C4-2B (cell line): ENCODE results near the gene LIPI.

Experiments
- H3K27ac ChIP-seq: fragments of 450-650 bp; 2 replicates; pipeline ENCODE4 v1.5.1; 2017
- ZFX ChIP-seq: fragments of 450-650 bp; IDR thresholded peaks from 2 replicates; pipeline ENCODE4 v1.6.1; 2017
- TF ChIP-seq, protein P1 (sequence below): fragments of 450-650 bp; conservative IDR thresholded peaks from 2 replicates; pipeline ENCODE4 v1.5.1; 2017; ENCODE audit warnings: mild to moderate bottlenecking

LIPI gene

DNA sequence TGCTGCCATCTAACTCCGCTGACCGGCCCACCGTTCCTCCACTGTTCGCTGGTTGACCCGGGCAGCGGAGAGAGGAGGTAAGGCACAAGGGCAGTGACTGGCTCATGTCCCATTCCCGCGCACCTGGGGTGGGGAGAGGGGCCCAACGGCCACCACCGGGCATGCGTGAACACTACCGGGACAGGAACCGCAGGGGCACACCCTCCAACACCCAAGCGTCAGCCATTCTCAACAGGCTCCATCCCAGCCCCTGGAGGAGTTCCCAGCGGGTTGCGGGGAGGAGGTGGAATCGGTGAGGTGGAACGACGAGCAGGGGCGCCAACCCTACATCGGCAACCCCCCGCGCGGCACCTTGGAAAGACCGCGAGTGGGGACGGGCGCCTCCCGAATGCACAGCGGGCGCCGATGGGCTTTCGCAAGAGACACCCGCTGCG lies 126.7 kb downstream of the LIPI start:
- TF ChIP-seq, protein P1, sequence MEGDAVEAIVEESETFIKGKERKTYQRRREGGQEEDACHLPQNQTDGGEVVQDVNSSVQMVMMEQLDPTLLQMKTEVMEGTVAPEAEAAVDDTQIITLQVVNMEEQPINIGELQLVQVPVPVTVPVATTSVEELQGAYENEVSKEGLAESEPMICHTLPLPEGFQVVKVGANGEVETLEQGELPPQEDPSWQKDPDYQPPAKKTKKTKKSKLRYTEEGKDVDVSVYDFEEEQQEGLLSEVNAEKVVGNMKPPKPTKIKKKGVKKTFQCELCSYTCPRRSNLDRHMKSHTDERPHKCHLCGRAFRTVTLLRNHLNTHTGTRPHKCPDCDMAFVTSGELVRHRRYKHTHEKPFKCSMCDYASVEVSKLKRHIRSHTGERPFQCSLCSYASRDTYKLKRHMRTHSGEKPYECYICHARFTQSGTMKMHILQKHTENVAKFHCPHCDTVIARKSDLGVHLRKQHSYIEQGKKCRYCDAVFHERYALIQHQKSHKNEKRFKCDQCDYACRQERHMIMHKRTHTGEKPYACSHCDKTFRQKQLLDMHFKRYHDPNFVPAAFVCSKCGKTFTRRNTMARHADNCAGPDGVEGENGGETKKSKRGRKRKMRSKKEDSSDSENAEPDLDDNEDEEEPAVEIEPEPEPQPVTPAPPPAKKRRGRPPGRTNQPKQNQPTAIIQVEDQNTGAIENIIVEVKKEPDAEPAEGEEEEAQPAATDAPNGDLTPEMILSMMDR, result no peak
- TF ChIP-seq ZFX, result no peak
- H3K27ac ChIP-seq, result no peak overlapping the region

DNA sequence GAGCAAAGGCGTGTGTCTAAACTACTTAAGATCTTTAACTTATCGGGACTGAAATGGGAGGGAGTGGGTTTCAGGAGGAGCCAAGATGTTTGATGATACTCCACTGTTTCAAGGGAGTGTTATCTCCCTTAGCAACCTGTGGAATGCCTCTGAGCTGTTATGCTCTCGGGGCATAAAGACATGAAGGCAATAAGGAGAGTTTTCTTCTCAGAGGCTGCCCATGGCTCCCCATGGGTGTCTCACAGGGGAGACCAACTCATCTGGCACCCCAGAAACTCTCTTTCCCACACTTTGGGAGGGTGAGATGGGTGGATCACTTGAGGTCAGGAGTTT lies 130.0 kb downstream of the LIPI start:
- H3K27ac ChIP-seq, result no peak overlapping the region
- TF ChIP-seq, protein P1, result no peak
- no peak for TF ChIP-seq ZFX

DNA sequence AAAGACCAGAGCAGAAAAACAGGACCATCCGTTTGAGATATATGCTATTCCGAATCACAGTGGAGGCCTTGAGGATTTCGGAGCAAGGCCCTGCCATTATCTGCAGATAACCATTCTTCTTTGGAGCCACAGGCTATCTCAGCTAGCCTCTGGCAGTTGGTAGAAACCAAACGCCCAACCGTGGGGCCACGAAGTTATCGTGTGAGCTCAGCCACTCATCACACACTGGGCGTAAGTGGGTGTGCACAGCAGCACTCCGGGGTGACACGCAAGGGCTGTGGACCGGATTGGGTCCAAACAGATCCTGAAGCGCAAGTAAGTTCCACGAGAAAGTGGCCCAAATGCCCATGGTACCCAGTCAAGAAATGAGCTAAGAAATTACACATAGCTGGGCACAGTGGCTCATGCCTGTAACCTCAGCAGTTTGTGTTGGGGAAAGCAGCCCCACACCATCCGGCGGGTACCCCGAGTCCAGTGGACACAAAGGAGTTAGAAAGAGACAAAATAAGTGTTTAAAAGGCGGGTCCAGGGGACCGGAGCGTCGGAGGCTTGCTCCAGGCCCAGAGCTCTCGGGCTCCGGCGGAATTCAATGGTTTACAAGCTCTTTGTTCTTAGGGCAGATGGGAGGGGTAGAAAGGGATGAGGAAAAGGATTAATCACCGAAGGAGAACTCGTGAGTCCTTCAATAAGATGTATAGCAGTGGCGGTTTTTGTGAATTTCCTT lies 130.6 kb downstream of the LIPI start:
- no peak overlapping the region for H3K27ac ChIP-seq
- TF ChIP-seq, protein P1, result no peak
- no peak for TF ChIP-seq ZFX

DNA sequence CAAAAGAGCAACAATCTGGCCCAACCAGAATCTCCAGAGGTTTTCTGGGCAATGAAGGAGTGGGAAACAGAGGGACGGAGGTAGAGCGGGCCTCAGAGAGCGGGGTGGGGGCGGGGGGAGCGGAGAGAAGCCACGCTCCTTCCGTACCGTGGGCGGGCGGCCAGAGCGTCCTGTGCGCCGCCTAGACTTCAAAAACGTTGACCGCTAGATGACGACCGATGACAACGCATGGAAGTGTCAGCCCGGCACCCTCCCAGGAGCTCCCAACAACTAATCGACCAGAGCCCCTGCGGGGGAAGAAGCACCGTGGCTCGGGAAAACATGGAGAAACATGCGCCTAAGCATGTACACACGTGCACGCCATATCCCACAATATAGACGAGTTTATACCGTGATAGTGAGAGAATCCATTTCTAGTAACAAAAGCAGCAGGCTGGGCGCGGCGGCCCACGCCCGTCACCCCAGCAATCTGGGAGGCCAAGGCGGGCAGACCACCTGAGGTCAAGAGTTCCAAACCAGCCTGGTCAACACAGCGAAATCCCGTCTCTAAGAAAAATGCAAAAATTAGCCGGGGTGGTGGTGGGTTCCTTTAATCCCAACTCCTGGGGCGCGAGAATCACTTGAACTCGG lies 131.9 kb downstream of the LIPI start:
- no peak overlapping the region for H3K27ac ChIP-seq
- TF ChIP-seq, protein P1, result no peak
- no peak for TF ChIP-seq ZFX

DNA sequence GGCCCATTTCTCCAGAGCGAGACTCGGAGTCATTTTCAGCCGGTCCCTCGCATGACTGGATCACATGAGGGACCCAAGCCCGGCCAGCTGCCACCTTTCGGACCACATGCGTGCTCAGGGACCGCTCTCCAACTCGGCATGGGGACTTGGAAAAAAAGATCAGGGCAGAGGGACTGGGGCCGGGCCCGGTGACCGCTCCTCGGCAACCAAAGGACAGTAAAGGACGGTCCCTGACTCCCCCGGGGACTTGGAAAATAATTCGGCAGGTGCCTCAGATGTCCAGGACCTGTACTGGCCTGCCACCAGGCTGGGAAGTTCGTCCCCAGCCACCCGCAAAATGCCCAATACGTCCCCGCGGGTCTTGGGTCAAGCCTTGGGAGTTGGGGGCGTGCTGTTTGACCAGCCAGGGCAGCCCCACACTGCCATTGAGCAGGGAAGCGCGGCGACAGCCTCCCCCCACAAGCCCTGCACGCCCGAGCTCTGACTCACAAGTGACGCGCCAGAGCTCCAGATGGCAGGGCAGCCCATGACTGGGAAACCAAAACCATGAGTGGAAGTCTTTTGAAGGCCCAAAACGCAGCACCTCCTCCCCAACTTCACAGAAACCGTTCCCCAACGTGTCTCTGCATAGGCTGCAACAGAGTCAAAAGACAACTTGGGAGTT lies 134.5 kb downstream of the LIPI start:
- no peak overlapping the region for H3K27ac ChIP-seq
- TF ChIP-seq ZFX, result no peak
- TF ChIP-seq, protein P1, result no peak

DNA sequence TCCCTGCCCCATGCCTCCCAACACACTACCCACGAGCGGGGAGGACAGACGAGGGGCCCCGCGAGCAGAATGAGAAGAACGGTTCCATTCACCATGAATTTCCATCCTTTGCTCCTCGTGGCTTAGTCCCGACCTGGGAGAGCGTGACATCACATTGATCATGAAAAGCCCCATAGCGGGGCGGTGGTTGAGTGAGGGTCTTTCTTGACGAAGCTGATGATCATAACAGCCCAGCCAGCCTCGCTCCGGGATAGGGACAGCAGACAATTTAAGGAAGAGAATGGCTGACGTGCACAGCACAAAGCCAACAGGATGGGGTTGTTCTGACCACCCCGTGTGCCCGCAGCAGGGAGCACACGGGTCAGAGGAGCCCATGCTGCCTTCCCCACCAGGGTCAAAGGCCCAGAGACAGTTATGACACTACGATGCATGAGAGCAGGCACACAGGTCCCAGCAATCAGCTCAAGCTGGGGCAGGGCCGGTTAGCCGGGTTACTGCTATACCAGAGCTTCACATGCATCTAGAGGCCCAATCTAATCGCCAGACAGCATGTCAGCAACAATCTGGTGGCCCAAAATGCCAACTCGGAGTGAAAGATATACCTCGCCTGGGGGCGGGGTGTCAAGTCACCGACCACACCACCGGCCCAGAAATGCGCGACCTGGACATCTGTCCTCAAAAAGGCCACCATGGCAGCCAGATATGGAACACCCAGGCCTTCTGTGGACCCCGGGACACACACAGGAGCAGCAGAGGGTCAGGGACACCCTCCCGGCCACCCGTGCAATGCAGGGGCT lies 135.2 kb downstream of the LIPI start:
- TF ChIP-seq, protein P1, result no peak
- TF ChIP-seq ZFX, result no peak
- H3K27ac ChIP-seq, result no peak overlapping the region

DNA sequence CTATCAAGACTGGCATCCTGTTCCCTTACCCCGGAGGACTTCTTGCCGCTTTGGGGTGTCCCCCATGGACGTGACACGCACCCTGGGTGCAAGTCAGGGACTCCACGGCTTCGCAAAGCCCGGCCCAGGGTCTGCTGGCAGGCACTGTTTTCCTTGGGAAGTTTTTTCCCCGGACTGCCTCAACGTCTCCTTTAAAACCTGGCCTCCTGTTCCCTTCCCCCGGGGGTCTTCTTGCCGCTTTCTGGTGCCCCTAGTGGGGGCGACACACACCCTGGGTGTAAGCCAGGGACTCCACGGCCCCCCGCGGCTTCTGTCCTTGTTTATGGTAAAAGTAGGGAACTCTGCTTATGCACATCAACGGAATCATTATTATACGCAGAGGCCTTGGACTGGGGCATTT lies 136.6 kb downstream of the LIPI start:
- TF ChIP-seq, protein P1, result no peak
- TF ChIP-seq ZFX, result no peak
- H3K27ac ChIP-seq, result no peak overlapping the region
